NCI-H1105 (cell line): ENCODE measurements around the gene KPNA5.
"Not testable (repeated sequence)": the region's sequence is repeated elsewhere in the genome, so short reads cannot be mapped to it uniquely, and the experiment has no call there.

Experiments used
- DNase-seq: peaks from one replicate; lab custom pipeline; 2025; lab: John Stamatoyannopoulos, UW

KPNA5 gene

GRCh38 chr6:116680880-116681672, at the start of gene KPNA5:
Gene KPNA5 (plus strand): TSS chr6:116681211. CDS start chr6:116681335, 124 bp downstream.
- DNase-seq = peak; percentile 93

- DNase-seq = no peak
These were observed 49.5 kb upstream of the KPNA5 start for GRCh38 chr6:116631379-116631990.

DNA sequence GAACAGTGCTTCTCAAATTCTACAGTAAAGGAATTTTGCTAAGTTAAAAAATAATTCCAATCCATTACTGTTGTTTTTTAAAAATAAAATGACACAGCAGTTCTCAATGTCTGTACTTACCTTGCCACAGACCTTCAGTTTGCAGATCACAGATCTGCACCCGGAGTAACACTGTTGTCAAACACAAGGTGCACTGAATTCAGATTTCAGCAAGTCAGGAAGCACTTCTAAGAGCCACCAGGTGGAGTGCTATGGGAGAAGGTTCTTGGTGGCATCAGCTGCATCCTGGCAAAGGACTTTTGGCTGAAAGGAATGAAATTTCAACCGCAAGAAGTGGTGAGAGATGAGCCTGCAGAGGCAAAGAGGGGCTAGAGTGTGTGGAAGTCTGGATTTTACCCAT, 47.3 kb upstream of the KPNA5 start:
- no peak for DNase-seq

- DNase-seq = no peak
These were observed 32.9 kb upstream of the KPNA5 start for GRCh38 chr6:116648156-116648555.

DNA sequence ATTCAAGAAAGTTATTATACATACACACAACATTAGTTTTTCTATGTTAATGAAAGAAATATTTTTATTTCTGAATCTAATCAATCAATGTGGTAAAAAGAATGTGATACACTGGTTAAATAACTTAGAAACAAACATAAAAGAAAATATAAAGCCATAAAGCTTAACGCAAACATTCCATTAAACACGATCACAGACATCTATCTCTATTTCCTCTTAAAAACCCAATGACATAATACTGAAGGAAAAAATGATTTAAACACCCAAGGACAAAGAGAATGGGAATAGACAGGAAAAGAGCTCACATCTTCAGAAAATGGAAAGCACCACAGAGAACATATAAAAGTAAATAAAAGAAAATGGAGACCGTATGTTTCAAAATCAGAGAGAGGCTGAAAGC, 31.9 kb upstream of the KPNA5 start:
- DNase-seq = no peak

GRCh38 chr6:116651916-116652315, 29.1 kb upstream of the KPNA5 start:
- DNase-seq = no peak

GRCh38 chr6:116661594-116661993, 19.4 kb upstream of the KPNA5 start:
- DNase-seq = no peak

- no peak for DNase-seq
These were observed 18.8 kb upstream of the KPNA5 start for GRCh38 chr6:116662202-116662601.

DNA sequence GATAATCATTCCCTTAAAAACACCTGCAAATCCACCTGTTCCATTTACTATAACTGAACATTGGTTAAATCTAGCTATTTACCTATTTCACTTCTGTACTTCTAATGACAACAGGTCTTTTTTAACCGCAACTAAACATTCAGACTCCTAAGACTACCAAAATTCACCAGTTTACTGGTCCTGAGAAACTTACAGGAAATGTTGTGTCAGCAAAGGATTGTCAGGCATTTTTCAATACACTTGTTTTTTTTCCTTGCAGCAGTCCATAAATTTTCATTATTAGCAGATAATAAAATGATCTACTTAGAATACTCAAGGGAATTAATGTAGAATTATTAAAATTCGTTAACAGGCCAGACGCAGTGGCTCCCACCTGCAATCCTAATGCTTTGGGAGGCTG, 17.7 kb upstream of the KPNA5 start:
- no peak for DNase-seq

- DNase-seq = not testable (repeated sequence)
These were observed 16.8 kb upstream of the KPNA5 start for GRCh38 chr6:116664169-116664568.

- no peak for DNase-seq
These were observed 15.5 kb upstream of the KPNA5 start for GRCh38 chr6:116665464-116665863.

GRCh38 chr6:116666869-116667268, 14.1 kb upstream of the KPNA5 start:
- no peak for DNase-seq

GRCh38 chr6:116667623-116668022, 13.4 kb upstream of the KPNA5 start:
- peak; percentile 10 for DNase-seq

DNA sequence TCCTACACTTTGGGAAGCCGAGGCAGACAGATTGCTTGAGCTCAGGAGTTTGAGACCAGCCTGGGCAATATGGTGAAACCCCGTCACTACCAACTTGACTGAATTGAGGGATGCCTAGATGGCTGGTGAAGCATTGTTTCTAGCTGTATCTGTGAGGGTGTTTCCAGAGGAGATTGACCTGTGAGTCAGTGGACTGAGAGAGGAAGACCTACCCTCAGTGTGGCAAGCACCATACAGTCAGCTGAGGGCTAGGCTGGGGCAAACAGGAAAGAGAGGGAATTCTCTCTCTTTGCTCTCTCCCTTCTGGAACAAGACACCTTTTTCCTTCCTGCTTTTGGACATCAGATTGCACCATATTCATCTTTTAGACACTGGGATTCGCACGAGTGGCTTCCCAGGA, 8.7 kb upstream of the KPNA5 start:
- DNase-seq = no peak

- DNase-seq = no peak
These were observed 5.0 kb upstream of the KPNA5 start for GRCh38 chr6:116676021-116676420.

- DNase-seq = peak; percentile 14
These were observed 1.3 kb downstream of the KPNA5 start for GRCh38 chr6:116682334-116682712.

DNA sequence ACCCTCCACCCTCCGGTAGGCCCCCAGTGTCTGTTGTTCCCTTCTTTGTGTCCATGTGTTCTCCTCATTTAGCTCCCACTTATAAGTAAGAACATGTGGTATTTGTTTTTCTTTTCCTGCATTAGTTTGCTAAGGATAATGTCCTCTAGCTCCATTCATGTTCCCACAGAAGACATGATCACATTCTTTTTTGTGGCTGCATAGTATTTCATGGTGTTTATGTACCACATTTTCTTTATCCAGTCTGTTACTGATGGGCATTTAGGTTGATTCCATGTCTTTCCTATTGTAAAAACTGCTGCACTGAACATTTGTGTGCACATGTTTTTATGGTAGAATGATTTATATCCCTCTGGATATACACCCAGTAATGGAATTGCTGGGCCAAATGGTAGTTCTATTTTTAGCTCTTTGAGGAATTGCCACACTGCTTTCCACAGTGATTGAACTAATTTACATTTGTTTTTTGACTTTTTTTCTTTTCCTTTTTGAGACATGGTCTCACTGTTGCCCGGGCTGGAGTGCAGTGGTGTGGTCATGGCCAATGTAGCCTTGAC, 4.5 kb downstream of the KPNA5 start:
- DNase-seq = no peak

GRCh38 chr6:116686475-116687101, 5.6 kb downstream of the KPNA5 start:
- not testable (repeated sequence) for DNase-seq

DNA sequence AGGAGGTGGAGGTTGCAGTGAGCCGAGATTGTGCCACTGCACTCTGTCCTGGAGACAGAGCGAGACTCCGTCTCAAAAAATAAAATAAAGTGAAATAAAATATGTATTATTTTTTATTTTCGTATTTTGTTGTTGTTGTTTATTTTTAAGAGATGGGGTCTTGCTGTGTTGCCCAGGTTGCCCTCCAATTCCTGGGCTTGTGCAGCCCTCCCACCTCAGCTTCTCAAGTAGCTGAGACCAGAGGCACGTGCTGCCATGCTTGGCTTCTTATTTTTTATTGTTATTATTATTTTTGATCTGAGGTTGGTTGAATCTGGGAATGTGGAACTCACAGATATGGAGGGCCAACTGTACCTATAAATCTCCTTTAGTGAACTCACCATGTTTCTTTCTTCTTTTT, 10.1 kb downstream of the KPNA5 start:
- no peak for DNase-seq

- DNase-seq = not testable (repeated sequence)
These were observed 11.9 kb downstream of the KPNA5 start for GRCh38 chr6:116692873-116693272.

DNA sequence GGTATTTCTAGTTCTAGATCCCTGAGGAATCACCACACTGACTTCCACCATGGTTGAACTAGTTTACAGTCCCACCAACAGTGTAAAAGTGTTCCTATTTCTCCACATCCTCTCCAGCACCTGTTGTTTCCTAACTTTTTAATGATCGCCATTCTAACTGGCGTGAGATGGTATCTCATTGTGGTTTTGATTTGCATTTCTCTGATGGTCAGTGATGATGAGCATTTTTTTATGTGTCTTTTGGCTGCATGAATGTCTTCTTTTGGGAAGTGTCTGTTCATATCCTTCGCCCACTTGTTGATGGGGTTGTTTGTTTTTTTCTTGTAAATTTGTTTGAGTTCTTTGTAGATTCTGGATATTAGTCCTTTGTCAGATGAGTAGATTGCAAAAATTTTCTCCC, 12.3 kb downstream of the KPNA5 start:
- DNase-seq = not testable (repeated sequence)

DNA sequence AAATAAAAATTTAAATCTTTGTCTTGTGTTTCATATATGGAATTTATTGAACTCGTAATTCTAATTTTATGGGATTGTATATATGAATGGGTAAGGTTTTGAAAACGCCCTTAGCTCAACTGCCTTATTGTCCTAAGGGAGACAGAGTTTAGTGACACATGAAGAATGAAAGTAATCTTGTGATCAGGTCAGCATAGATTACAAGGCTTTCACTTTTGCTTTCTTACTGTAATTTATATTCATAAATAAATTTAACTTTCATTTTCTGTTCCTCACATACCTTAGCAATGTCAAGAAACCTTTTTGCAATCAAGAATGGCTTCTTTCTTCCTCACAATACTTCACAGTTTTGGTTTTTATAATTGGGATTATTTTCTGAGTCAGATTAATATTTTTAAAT, 14.4 kb downstream of the KPNA5 start:
- no peak for DNase-seq

- no peak for DNase-seq
These were observed 16.5 kb downstream of the KPNA5 start for GRCh38 chr6:116697480-116697879.
